Stimulated activated CD4-positive, alpha-beta T cell treated with anti-CD3 and anti-CD28 coated beads, Interleukin-1b, Interleukin-23, amount 100 ng/mL, for 1 hour (primary cell): ENCODE measurements around the gene NECTIN3.

Experiments used
- DNase-seq, 2 donors: peaks; one replicate each; pipeline ENCODE4 v3.0.0-alpha.2; 2020; ENCODE audit warnings: low read depth in 2 of 2

Gene NECTIN3

GRCh38 chr3:111071257-111072030 is at the start of gene NECTIN3:
Gene NECTIN3, plus strand, starts transcription at chr3:111071816. Its CDS starts 202 bp downstream, at chr3:111072018.
- DNase-seq: peak; percentile 62 to 69

GRCh38 chr3:111027868-111028267 is 43.7 kb upstream of the NECTIN3 start:
- DNase-seq: no peak

GRCh38 chr3:111031538-111031937 is 40.1 kb upstream of the NECTIN3 start:
- no peak for DNase-seq

GRCh38 chr3:111032677-111033076 is 38.9 kb upstream of the NECTIN3 start:
- DNase-seq: no peak

- DNase-seq: no peak
Measured at GRCh38 chr3:111033470-111034050, 38.1 kb upstream of the NECTIN3 start.

GRCh38 chr3:111035316-111035715 is 36.3 kb upstream of the NECTIN3 start:
- no peak for DNase-seq

- no peak for DNase-seq
Measured at GRCh38 chr3:111035902-111036301, 35.7 kb upstream of the NECTIN3 start.

- no peak for DNase-seq
Measured at GRCh38 chr3:111040959-111041358, 30.7 kb upstream of the NECTIN3 start.

- DNase-seq: no peak
Measured at GRCh38 chr3:111045564-111045963, 26.1 kb upstream of the NECTIN3 start.

GRCh38 chr3:111047042-111047441 is 24.6 kb upstream of the NECTIN3 start:
- no peak for DNase-seq

- no peak for DNase-seq
Measured at GRCh38 chr3:111047812-111048435, 23.7 kb upstream of the NECTIN3 start.

- no peak for DNase-seq
Measured at GRCh38 chr3:111051354-111051753, 20.3 kb upstream of the NECTIN3 start.

GRCh38 chr3:111068574-111068973 is 3.0 kb upstream of the NECTIN3 start:
- DNase-seq: no peak

GRCh38 chr3:111069974-111070771 is 1.4 kb upstream of the NECTIN3 start:
- no peak for DNase-seq

- no peak for DNase-seq
Measured at GRCh38 chr3:111070772-111071256, 802 bp upstream of the NECTIN3 start.

- DNase-seq: no peak
Measured at GRCh38 chr3:111072031-111072921, 660 bp downstream of the NECTIN3 start.

- no peak for DNase-seq
Measured at GRCh38 chr3:111073218-111073617, 1.6 kb downstream of the NECTIN3 start.

- no peak for DNase-seq
Measured at GRCh38 chr3:111076732-111077131, 5.1 kb downstream of the NECTIN3 start.

- DNase-seq: no peak
Measured at GRCh38 chr3:111077369-111077768, 5.8 kb downstream of the NECTIN3 start.

- no peak for DNase-seq
Measured at GRCh38 chr3:111080413-111080812, 8.8 kb downstream of the NECTIN3 start.

GRCh38 chr3:111081008-111081545 is 9.5 kb downstream of the NECTIN3 start:
- no peak for DNase-seq
